Measurements from ENCODE around the gene WDR37. TPM values are rescaled to one million over a fixed set of nuclear protein-coding genes. Genes with fewer than 3 reads are reported as not detected.
"Not testable (repeated sequence)": the region's sequence is repeated elsewhere in the genome, so short reads cannot be mapped to it uniquely, and the experiment has no call there.

WDR37 gene
- total RNA-seq, result 20.5 TPM

- intact Hi-C loops (cut with DNase I), result no loop called here
- ATAC-seq (peak; percentile 98), DNase-seq (ENCODE audit: low spot score) (peak; percentile 94)
These were observed at the start of gene WDR37 for GRCh38 chr10:1056326-1057105. Gene WDR37 (plus strand): TSS chr10:1056385. CDS start chr10:1072156, 15,771 bp downstream.

- ATAC-seq (no peak), DNase-seq (ENCODE audit: low spot score) (no peak)
- intact Hi-C loops (cut with DNase I), result no loop called here
These were observed 49.6 kb upstream of the WDR37 start for GRCh38 chr10:1006573-1006972.

- intact Hi-C loops (cut with DNase I), result no loop called here
These were observed 48.6 kb upstream of the WDR37 start for GRCh38 chr10:1007583-1007982.

GRCh38 chr10:1009071-1009494 lies 47.1 kb upstream of the WDR37 start:
- ATAC-seq, result no peak
- intact Hi-C loops (cut with DNase I), result no loop called here
- no peak for DNase-seq (ENCODE audit: low spot score)

More at GRCh38 chr10:1007583-1007982, 48.6 kb upstream of the WDR37 start:
- DNase-seq (ENCODE audit: low spot score) (no peak), ATAC-seq (no peak)

- ATAC-seq; intact Hi-C loops (cut with DNase I); DNase-seq (ENCODE audit: low spot score): not testable (repeated sequence)
These were observed 46.2 kb upstream of the WDR37 start for GRCh38 chr10:1009947-1010346.

GRCh38 chr10:1010703-1011102 lies 45.5 kb upstream of the WDR37 start:
- ATAC-seq, result no peak
- no peak for DNase-seq (ENCODE audit: low spot score)
- intact Hi-C loops (cut with DNase I), result no loop called here

- no peak for DNase-seq (ENCODE audit: low spot score)
These were observed 44.5 kb upstream of the WDR37 start for GRCh38 chr10:1011696-1012095.

GRCh38 chr10:1015688-1016087 lies 40.5 kb upstream of the WDR37 start:
- no peak for ATAC-seq
- intact Hi-C loops (cut with DNase I), result no loop called here
- no peak for DNase-seq (ENCODE audit: low spot score)

More at GRCh38 chr10:1011696-1012095, 44.5 kb upstream of the WDR37 start:
- intact Hi-C loops (cut with DNase I), result loop anchor here (2.0 kb wide), 1 partner anchor 57 kb away; no protein-coding TSS in a partner anchor
- no peak for ATAC-seq

- ATAC-seq (no peak), DNase-seq (ENCODE audit: low spot score) (no peak)
- intact Hi-C loops (cut with DNase I), result no loop called here
These were observed 36.8 kb upstream of the WDR37 start for GRCh38 chr10:1019362-1019761.

GRCh38 chr10:1020460-1020859 lies 35.7 kb upstream of the WDR37 start:
- ATAC-seq (no peak), DNase-seq (ENCODE audit: low spot score) (no peak)
- intact Hi-C loops (cut with DNase I), result no loop called here

- DNase-seq (ENCODE audit: low spot score) (no peak), ATAC-seq (no peak)
- intact Hi-C loops (cut with DNase I), result no loop called here
These were observed 35.2 kb upstream of the WDR37 start for GRCh38 chr10:1020958-1021357.

GRCh38 chr10:1022413-1022812 lies 33.8 kb upstream of the WDR37 start:
- DNase-seq (ENCODE audit: low spot score) (no peak), ATAC-seq (no peak)
- intact Hi-C loops (cut with DNase I), result no loop called here

GRCh38 chr10:1024103-1024502 lies 32.1 kb upstream of the WDR37 start:
- DNase-seq (ENCODE audit: low spot score) (no peak), ATAC-seq (no peak)
- intact Hi-C loops (cut with DNase I), result no loop called here

- DNase-seq (ENCODE audit: low spot score), result no peak
- intact Hi-C loops (cut with DNase I), result no loop called here
- no peak for ATAC-seq
These were observed 30.5 kb upstream of the WDR37 start, which contains the start of gene IDI2 for GRCh38 chr10:1025683-1026082. Gene IDI2 (minus strand): TSS chr10:1025859. CDS start chr10:1024723, 1,136 bp downstream.

GRCh38 chr10:1026578-1026977 lies 29.6 kb upstream of the WDR37 start:
- DNase-seq (ENCODE audit: low spot score) (no peak), ATAC-seq (no peak)
- intact Hi-C loops (cut with DNase I), result no loop called here

GRCh38 chr10:1029838-1030237 lies 26.3 kb upstream of the WDR37 start:
- DNase-seq (ENCODE audit: low spot score) (no peak), ATAC-seq (no peak)
- intact Hi-C loops (cut with DNase I), result no loop called here

GRCh38 chr10:1033601-1034000 lies 22.6 kb upstream of the WDR37 start:
- ATAC-seq (no peak), DNase-seq (ENCODE audit: low spot score) (no peak)
- intact Hi-C loops (cut with DNase I), result no loop called here

- DNase-seq (ENCODE audit: low spot score) (no peak), ATAC-seq (peak; percentile 62)
- intact Hi-C loops (cut with DNase I), result no loop called here
These were observed 21.4 kb upstream of the WDR37 start for GRCh38 chr10:1034758-1035157.

- ATAC-seq (peak; percentile 48), DNase-seq (ENCODE audit: low spot score) (no peak)
- intact Hi-C loops (cut with DNase I), result no loop called here
These were observed 21.0 kb upstream of the WDR37 start for GRCh38 chr10:1035201-1035600.

GRCh38 chr10:1036341-1036791 lies 19.8 kb upstream of the WDR37 start:
- DNase-seq (ENCODE audit: low spot score), result no peak
- intact Hi-C loops (cut with DNase I), result no loop called here
- no peak for ATAC-seq

GRCh38 chr10:1037098-1037497 lies 19.1 kb upstream of the WDR37 start:
- intact Hi-C loops (cut with DNase I), result no loop called here
- no peak for DNase-seq (ENCODE audit: low spot score)
- ATAC-seq, result no peak
